Hepatic stellate cell (primary cell): ENCODE measurements around the gene TEAD2.
"Not testable (repeated sequence)": the region's sequence is repeated elsewhere in the genome, so short reads cannot be mapped to it uniquely, and the experiment has no call there.

ENCODE experiments used
- DNase-seq: peaks from one replicate; pipeline ENCODE4 v3.0.0; 2011; ENCODE audit warnings: low spot score

TEAD2 gene

GRCh38 chr19:49331616-49332055, 30.6 kb downstream of the TEAD2 start:
- DNase-seq, result peak; percentile 56

- DNase-seq, result not testable (repeated sequence)
These were observed 31.0 kb downstream of the TEAD2 start for GRCh38 chr19:49331187-49331586.

GRCh38 chr19:49328741-49329140, 33.5 kb downstream of the TEAD2 start:
- no peak for DNase-seq

- peak; percentile 42 for DNase-seq
These were observed 34.2 kb downstream of the TEAD2 start for GRCh38 chr19:49327878-49328544.

GRCh38 chr19:49326165-49326704, 36.0 kb downstream of the TEAD2 start:
- no peak for DNase-seq

GRCh38 chr19:49325756-49326155, 36.5 kb downstream of the TEAD2 start:
- not testable (repeated sequence) for DNase-seq

GRCh38 chr19:49324801-49325576, 37.2 kb downstream of the TEAD2 start, which contains the start of gene SLC6A16:
TSS of gene SLC6A16 (minus strand) at chr19:49325191. CDS start at chr19:49311347, 13,844 bp downstream.
- DNase-seq, result no peak

- no peak for DNase-seq
These were observed 43.9 kb downstream of the TEAD2 start for GRCh38 chr19:49318296-49318695.

- DNase-seq, result no peak
These were observed 45.9 kb downstream of the TEAD2 start for GRCh38 chr19:49316284-49316683.

GRCh38 chr19:49315111-49315510, 47.1 kb downstream of the TEAD2 start:
- DNase-seq, result no peak

- DNase-seq, result no peak
These were observed 53.1 kb downstream of the TEAD2 start for GRCh38 chr19:49309087-49309486.

- DNase-seq, result not testable (repeated sequence)
These were observed 55.5 kb downstream of the TEAD2 start for GRCh38 chr19:49306734-49307133.

- no peak for DNase-seq
These were observed 60.4 kb downstream of the TEAD2 start for GRCh38 chr19:49301866-49302252.

GRCh38 chr19:49301165-49301865, 60.9 kb downstream of the TEAD2 start:
- peak; percentile 71 for DNase-seq

- DNase-seq, result not testable (repeated sequence)
These were observed 63.6 kb downstream of the TEAD2 start for GRCh38 chr19:49298653-49299052.

- no peak for DNase-seq
These were observed 64.8 kb downstream of the TEAD2 start for GRCh38 chr19:49297403-49297802.

- no peak for DNase-seq
These were observed 66.9 kb downstream of the TEAD2 start for GRCh38 chr19:49295208-49295880.

GRCh38 chr19:49294401-49294800, 67.8 kb downstream of the TEAD2 start:
- DNase-seq, result no peak
